ENCODE data around the gene TTLL9. TPM values are rescaled to one million over a fixed set of nuclear protein-coding genes. Genes with fewer than 3 reads are reported as not detected.

TTLL9 gene
- total RNA-seq, 4 donors from 2014 or later = 0.17 to 0.34 TPM; not detected in 2

DNA sequence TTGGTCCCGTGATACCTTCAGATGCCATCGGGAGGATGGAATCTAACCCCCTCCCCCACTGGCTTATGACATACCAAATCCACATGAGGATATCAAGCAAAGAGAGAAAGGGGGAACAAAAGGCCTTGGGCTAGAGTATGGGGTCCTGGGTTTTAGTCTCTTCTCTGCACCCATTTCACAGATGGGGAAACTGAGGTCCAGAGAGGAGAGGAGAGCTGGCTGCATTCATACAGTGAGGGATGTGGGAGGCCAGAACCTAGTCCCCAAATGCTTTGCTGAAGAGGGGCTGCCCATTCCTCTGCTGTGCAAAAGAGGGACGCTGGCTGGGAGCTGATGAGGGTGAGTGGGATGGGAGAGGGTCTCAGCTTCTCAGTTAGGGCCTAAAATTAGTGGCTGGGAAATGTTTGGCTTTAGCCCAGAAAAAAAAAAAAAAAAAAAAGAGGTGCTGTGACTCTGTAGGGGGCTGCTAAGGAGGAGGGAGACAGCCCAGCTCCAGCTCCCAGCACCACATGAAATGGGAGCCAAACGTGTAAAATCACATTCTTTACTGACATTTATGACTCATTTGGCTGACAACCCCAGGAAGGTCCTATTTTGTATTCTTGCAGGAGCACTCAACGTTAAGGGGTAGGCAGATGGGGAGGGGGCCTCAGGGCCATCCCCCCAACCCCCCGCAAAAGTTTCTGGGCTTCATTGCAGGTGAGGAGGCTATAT, 109.4 kb downstream of the TTLL9 start:
- TF ChIP-seq POLR2A (IDR thresholded peaks at IDR 0.05; ENCODE audit: low read depth) (no peak), CTCF (IDR thresholded peaks at IDR 0.05) (no peak), EP300 (IDR thresholded peaks at IDR 0.05) (no peak), POLR2AphosphoS5 (IDR thresholded peaks at IDR 0.05) (no peak)
- intact Hi-C loops (cut with DNase I) = no loop called here
- no peaks in the 10 kb centered on the region for H3K4me1 ChIP-seq
- H3K27ac ChIP-seq (replicated peaks in 1 of 4) = no peak overlapping the region
- peaks cover 0 to 35% (median under 1%) of the 10 kb centered on the region in 4 donors for H3K27me3 ChIP-seq
- no peaks in the 10 kb centered on the region for H3K9me3 ChIP-seq
- no peak overlapping the region for H3K4me3 ChIP-seq
- H3K36me3 ChIP-seq = no peaks in the 10 kb centered on the region
- WGBS = 39% methylated on average over 4 of the region's 6 CpGs
- no peak for DNase-seq (ENCODE audit: extremely low spot score)

- no peaks in the 10 kb centered on the region for H3K9me3 ChIP-seq
- DNase-seq (ENCODE audit: extremely low spot score) = no peak
- 77% methylated on average over 2 of the region's 2 CpGs for WGBS
- no peak overlapping the region for H3K4me3 ChIP-seq
- no peaks in the 10 kb centered on the region for H3K36me3 ChIP-seq
- no peak overlapping the region for H3K27ac ChIP-seq (replicated peaks in 1 of 4)
- peaks cover 0 to 22% (median 0%) of the 10 kb centered on the region in 4 donors for H3K27me3 ChIP-seq
- intact Hi-C loops (cut with DNase I) = no loop called here
- TF ChIP-seq POLR2A (IDR thresholded peaks at IDR 0.05; ENCODE audit: low read depth) = no peak
- no peak for TF ChIP-seq EP300 (IDR thresholded peaks at IDR 0.05)
- no peak for TF ChIP-seq CTCF (IDR thresholded peaks at IDR 0.05)
- TF ChIP-seq POLR2AphosphoS5 (IDR thresholded peaks at IDR 0.05) = no peak
- H3K4me1 ChIP-seq = no peaks in the 10 kb centered on the region
Measured at GRCh38 chr20:31981784-31982183, 111.3 kb downstream of the TTLL9 start.

DNA sequence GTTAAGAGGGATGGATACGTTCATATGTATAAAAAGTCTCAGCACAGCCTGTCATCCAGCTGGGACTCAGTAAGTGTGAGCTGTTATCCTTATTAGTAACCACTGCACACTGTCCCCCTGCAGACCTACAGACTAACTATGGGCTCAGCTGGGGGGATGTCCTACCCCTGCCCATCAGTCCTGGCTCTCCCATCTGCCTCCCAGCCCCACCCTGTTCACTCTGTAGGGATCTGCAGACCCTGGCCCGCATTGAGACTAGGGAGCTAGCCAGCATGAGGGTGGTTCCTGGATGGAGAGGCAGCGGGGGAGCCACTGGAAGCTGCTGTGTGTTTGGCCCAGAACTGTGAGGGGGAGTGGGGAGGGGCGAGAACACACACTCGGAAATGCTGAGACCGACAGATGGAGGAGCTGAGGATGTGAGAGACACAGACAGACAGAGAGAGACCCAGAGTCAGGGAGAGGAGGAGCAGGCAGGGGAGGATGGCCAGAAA, 114.6 kb downstream of the TTLL9 start:
- intact Hi-C loops (cut with DNase I) = no loop called here
- Histone ChIP-seq H3K4me1 (no peaks in the 10 kb centered on the region), H3K36me3 (no peaks in the 10 kb centered on the region), H3K27ac (replicated peaks in 1 of 4) (no peak overlapping the region), H3K4me3 (no peak overlapping the region), H3K9me3 (no peaks in the 10 kb centered on the region), H3K27me3 (peaks cover 0 to 8% (median 0%) of the 10 kb centered on the region in 4 donors)
- TF ChIP-seq POLR2AphosphoS5 (IDR thresholded peaks at IDR 0.05) (no peak), CTCF (IDR thresholded peaks at IDR 0.05) (no peak), POLR2A (IDR thresholded peaks at IDR 0.05; ENCODE audit: low read depth) (no peak), EP300 (IDR thresholded peaks at IDR 0.05) (no peak)
- DNase-seq (ENCODE audit: extremely low spot score) = no peak
- WGBS = 28% methylated on average over 5 of the region's 6 CpGs

DNA sequence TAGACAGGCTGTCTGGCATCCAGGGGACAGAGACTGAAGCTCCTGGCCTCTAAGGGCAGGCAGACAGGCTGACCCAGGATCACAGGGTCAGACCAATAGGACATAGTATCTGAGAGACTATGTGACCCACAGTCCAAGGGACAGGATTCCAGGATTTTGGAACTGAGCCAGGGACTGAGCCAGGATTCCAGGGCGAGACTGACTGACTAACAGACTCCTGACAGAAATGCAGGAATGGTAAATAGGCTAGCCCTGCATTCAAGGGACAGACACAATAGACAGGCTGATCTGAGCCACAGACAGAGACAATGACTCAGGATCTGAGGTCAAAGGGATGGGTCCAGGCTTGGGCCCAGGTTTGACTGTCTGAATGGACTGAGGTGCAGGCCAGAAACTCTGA, 117.3 kb downstream of the TTLL9 start:
- no peaks in the 10 kb centered on the region for H3K27me3 ChIP-seq
- intact Hi-C loops (cut with DNase I) = no loop called here
- no peak overlapping the region for H3K27ac ChIP-seq (replicated peaks in 1 of 4)
- no peaks in the 10 kb centered on the region for H3K4me1 ChIP-seq
- H3K9me3 ChIP-seq = no peaks in the 10 kb centered on the region
- 78% methylated on average over 1 of the region's 1 CpG for WGBS
- no peak for DNase-seq (ENCODE audit: extremely low spot score)
- no peaks in the 10 kb centered on the region for H3K36me3 ChIP-seq
- TF ChIP-seq EP300 (IDR thresholded peaks at IDR 0.05) = no peak
- no peak for TF ChIP-seq POLR2AphosphoS5 (IDR thresholded peaks at IDR 0.05)
- no peak for TF ChIP-seq POLR2A (IDR thresholded peaks at IDR 0.05; ENCODE audit: low read depth)
- no peak for TF ChIP-seq CTCF (IDR thresholded peaks at IDR 0.05)
- no peak overlapping the region for H3K4me3 ChIP-seq
